Lower leg skin (tissue), 3 donors: ENCODE results near the gene SF3B1.

Experiments
- POLR2A ChIP-seq, 2 donors: fragments of 450-650 bp; IDR thresholded peaks; one replicate each; pipeline ENCODE4 v1.6.1; 2016 to 2017; ENCODE audit warnings: antibody characterized with exemption in 2 of 2, mild to moderate bottlenecking in 1 of 2, moderate library complexity in 1 of 2
- TF ChIP-seq, protein P1 (sequence below), 3 donors: fragments of 450-650 bp; IDR thresholded peaks; one replicate each; pipeline ENCODE4 v1.5.1; 2016; ENCODE audit warnings: antibody characterized with exemption in 3 of 3, mild to moderate bottlenecking in 3 of 3, moderate library complexity in 2 of 3

DNA sequence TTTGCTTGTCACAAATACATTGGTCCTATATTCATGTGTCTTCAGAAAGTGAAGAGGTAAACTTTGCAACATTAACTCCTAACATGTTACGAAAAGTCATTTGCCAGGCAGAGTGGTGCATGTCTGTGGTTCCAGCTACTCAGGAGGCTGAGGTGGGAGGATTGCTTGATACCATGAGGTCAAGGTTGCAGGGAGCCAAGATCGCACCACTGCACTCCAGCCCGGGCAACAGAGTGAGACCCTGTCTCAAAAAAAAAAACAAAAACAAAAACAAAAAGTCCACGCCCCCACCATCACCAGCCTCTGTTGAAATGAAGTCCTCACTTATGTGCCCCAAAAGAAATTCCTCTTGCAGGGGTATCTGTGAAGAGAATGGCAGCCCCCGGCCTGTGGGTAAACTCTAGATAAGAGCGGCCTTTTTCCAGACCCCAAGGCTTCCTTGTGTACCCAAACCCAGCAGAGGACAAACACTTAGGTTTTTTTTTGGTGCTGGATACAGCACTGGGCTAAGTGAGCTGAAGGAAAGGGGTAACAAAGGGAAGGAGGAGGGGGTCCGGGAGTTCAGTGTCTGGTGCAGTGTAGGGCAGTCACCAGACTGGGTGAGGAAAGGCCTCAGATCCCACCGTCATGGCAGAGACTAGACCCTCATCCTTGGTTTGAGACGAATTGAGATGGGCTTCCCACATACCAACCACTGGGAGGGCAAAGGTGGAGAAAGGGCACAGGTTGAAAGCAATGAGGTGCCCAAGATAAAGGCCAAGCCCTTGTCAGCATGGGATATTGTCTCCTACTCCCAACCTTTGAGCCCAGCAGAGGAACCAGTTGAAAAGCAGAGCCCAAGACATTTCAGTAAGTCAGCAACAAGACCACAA lies 45.6 kb upstream of the SF3B1 start:
- no peak for TF ChIP-seq POLR2A (IDR thresholded peaks at IDR 0.05)
- TF ChIP-seq, protein P1, sequence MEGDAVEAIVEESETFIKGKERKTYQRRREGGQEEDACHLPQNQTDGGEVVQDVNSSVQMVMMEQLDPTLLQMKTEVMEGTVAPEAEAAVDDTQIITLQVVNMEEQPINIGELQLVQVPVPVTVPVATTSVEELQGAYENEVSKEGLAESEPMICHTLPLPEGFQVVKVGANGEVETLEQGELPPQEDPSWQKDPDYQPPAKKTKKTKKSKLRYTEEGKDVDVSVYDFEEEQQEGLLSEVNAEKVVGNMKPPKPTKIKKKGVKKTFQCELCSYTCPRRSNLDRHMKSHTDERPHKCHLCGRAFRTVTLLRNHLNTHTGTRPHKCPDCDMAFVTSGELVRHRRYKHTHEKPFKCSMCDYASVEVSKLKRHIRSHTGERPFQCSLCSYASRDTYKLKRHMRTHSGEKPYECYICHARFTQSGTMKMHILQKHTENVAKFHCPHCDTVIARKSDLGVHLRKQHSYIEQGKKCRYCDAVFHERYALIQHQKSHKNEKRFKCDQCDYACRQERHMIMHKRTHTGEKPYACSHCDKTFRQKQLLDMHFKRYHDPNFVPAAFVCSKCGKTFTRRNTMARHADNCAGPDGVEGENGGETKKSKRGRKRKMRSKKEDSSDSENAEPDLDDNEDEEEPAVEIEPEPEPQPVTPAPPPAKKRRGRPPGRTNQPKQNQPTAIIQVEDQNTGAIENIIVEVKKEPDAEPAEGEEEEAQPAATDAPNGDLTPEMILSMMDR (IDR thresholded peaks at IDR 0.05) = no peak
